ENCODE data around the gene TMEM11. TPM values are rescaled to one million over a fixed set of nuclear protein-coding genes. Genes with fewer than 3 reads are reported as not detected.

TMEM11 gene
- total and polyA plus RNA-seq, 2 of the 8 experiments (the other 6 are each of a cell fraction or from before 2014, with no cell fraction given): 33.3 to 90.4 TPM

DNA sequence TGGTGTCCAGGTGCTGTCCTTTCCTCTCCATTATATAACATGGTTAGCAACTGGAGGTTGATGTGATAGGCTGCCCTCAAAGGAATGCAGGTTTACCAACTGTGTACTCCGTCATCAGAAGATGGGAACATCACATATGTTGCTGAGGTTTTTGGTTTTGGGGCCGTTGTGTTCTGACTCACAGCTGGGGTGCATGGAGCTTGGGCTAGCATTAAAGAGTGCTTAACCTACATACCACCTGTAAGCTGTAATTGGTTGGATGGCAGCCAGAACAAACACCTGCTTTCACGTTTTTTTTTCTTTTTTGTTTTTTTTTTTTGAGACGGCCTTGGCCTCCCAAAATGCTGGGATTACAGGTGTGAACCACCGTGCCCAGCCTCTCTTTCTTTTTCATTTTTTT lies 20.9 kb downstream of the TMEM11 start:
- CTCF ChIA-PET (ENCODE audit: partially characterized antibody): interaction anchor here (0.6 to 1.7 kb wide), 5 partner anchors 16 to 76 kb away, joined by 3 to 4 read pairs (median 3); no protein-coding TSS in a partner anchor

More for the DNA sequence above, 20.9 kb downstream of the TMEM11 start:
- H3K4me1 ChIP-seq (replicated peaks in 1 of 4; ENCODE audit: control insufficient read depth in 3 of 4, insufficient read depth in 4 of 4, low read length in 3 of 4): peaks cover 0 to 3% (median 0%) of the 10 kb centered on the region in 4 experiments; a peak in 1 of 7 replicates
- no peak overlapping the region for H3K4ac ChIP-seq (replicated peaks; ENCODE audit: insufficient read length, low read depth, low read length)
- TF ChIP-seq CEBPB (IDR thresholded peaks at IDR 0.05; ENCODE audit: low read depth, low read length) (no peak), HDAC6 (IDR thresholded peaks at IDR 0.05; ENCODE audit: low read depth, low read length) (no peak), SP4 (IDR thresholded peaks at IDR 0.05; ENCODE audit: low read length) (no peak), CREB1 (IDR thresholded peaks at IDR 0.05) (no peak), CHD1 (IDR thresholded peaks at IDR 0.05; ENCODE audit: low read depth, low read length) (no peak)
- TF ChIP-seq, protein P1, sequence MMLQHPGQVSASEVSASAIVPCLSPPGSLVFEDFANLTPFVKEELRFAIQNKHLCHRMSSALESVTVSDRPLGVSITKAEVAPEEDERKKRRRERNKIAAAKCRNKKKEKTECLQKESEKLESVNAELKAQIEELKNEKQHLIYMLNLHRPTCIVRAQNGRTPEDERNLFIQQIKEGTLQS (IDR thresholded peaks at IDR 0.05; ENCODE audit: insufficient read depth, low read depth, low read length): no peak
- no peaks in the 10 kb centered on the region for H3K27me3 ChIP-seq (replicated peaks in 1 of 4; ENCODE audit: control insufficient read depth in 3 of 4, extremely low read depth in 1 of 4, insufficient read depth in 3 of 4, low read length in 3 of 4)
- H3K9me3 ChIP-seq (ENCODE audit: insufficient read depth in 2 of 2, low read depth in 1 of 2, low read length in 1 of 2): no peaks in the 10 kb centered on the region
- H2BK5ac ChIP-seq (ENCODE audit: low read depth, low read length): no peak overlapping the region
- no peak overlapping the region for H2BK120ac ChIP-seq (replicated peaks; ENCODE audit: low read depth, low read length)
- H2BK12ac ChIP-seq (ENCODE audit: low read depth, low read length): no peak overlapping the region
- H3K36me3 ChIP-seq (ENCODE audit: control insufficient read depth in 2 of 4, insufficient read depth in 4 of 4, low read length in 3 of 4): peaks cover 8 to 15% (median 9%) of the 10 kb centered on the region in 4 experiments; a peak in 7 of 8 replicates
- FAIRE-seq (no peak), DNase-seq (ENCODE audit: low read depth in 1 of 2, low spot score in 2 of 2) (no peak)
- H2BK20ac ChIP-seq (ENCODE audit: low read length): no peak overlapping the region
- H3K23me2 ChIP-seq (ENCODE audit: low read depth, low read length): no peaks in the 10 kb centered on the region
- no peak overlapping the region for H2AK5ac ChIP-seq (ENCODE audit: low read depth, low read length)
- H3K56ac ChIP-seq (replicated peaks; ENCODE audit: insufficient read length, low read depth, low read length): no peak overlapping the region
- peaks cover under 1 to 7% of the 10 kb centered on the region in 2 experiments; a peak in 3 of 4 replicates for H3K79me2 ChIP-seq (ENCODE audit: control insufficient read depth in 1 of 2, insufficient read depth in 2 of 2, low read length in 2 of 2)
- POLR2A ChIA-PET (ENCODE audit: partially characterized antibody): interaction anchor here (1.1 to 1.4 kb wide), 4 partner anchors 12 to 151 kb away, joined by 3 to 4 read pairs (median 3); no protein-coding TSS in a partner anchor
- H4K20me1 ChIP-seq (replicated peaks in 1 of 2; ENCODE audit: control insufficient read depth in 1 of 2, insufficient read depth in 2 of 2, low read length in 2 of 2): peaks cover 3 to 8% of the 10 kb centered on the region in 2 experiments
- H3K4me3 ChIP-seq (ENCODE audit: extremely low read depth in 1 of 4, insufficient read depth in 2 of 4, low read depth in 3 of 4, low read length in 4 of 4): no peak overlapping the region
- peaks cover 8% of the 10 kb centered on the region; the same call in 1 of the 2 replicates for H3K79me1 ChIP-seq (ENCODE audit: low read depth, low read length)
- 82% methylated on average over 4 of the region's 5 CpGs; no CpG with 5 or more reads in 1 of the 2 experiments for WGBS, 2 experiments (ENCODE audit: extremely low coverage in 1 of 2, insufficient coverage in 1 of 2, insufficient read length in 1 of 2, insufficient replicate concordance in 2 of 2, low coverage in 1 of 2, low lambda C conversion rate in 2 of 2, missing lambda C conversion rate in 1 of 2)
- no peak overlapping the region for H2AFZ ChIP-seq (ENCODE audit: low read length)
- H3K14ac ChIP-seq (ENCODE audit: insufficient read length): no peak overlapping the region
- H4K5ac ChIP-seq (ENCODE audit: insufficient read length, low read depth, low read length): no peak overlapping the region
- no peak overlapping the region for H3K9ac ChIP-seq (replicated peaks in 1 of 4; ENCODE audit: extremely low read depth in 1 of 4, low read depth in 3 of 4, low read length in 3 of 4)
- H3K23ac ChIP-seq (ENCODE audit: insufficient read length): no peak overlapping the region
- no peak overlapping the region for H3K27ac ChIP-seq (ENCODE audit: low read depth, low read length)
- H4K8ac ChIP-seq (ENCODE audit: extremely low read depth, insufficient read depth, low read length): no peak overlapping the region
- H3K18ac ChIP-seq (ENCODE audit: extremely low read depth, low read length): no peak overlapping the region
- no peak overlapping the region for H2BK15ac ChIP-seq (ENCODE audit: low read length)
- no peak overlapping the region for H4K91ac ChIP-seq (replicated peaks; ENCODE audit: insufficient read length, low read length)
- no peak overlapping the region for H3K4me2 ChIP-seq (ENCODE audit: insufficient read depth in 1 of 2, low read depth in 2 of 2, low read length in 2 of 2)

Measured in H1 (cell line).